Glutamatergic neuron (in vitro differentiated cells): ENCODE measurements around the gene SLC13A2. TPM values are rescaled to one million over a fixed set of nuclear protein-coding genes. Genes with fewer than 3 reads are reported as not detected.

Source experiments
- DNase-seq: peaks from one replicate; pipeline ENCODE4 v3.0.0; 2022
- H3K27ac Mint-ChIP-seq: one replicate; pipeline ENCODE4 v1.8.0; 2020; ENCODE audit warnings: mild to moderate bottlenecking, mixed read lengths, inconsistent platforms; ENCODE audit not compliant: unreplicated experiment
- H3K27me3 Mint-ChIP-seq: one replicate; pipeline ENCODE4 v1.8.0; 2020; ENCODE audit warnings: mild to moderate bottlenecking, moderate library complexity, mixed read lengths, inconsistent platforms; ENCODE audit not compliant: unreplicated experiment
- H3K36me3 Mint-ChIP-seq: one replicate; pipeline ENCODE4 v1.8.0; 2020; ENCODE audit warnings: mild to moderate bottlenecking, mixed read lengths, inconsistent platforms; ENCODE audit not compliant: unreplicated experiment
- H3K4me1 Mint-ChIP-seq: one replicate; pipeline ENCODE4 v1.8.0; 2020; ENCODE audit warnings: mild to moderate bottlenecking, low read depth, mixed read lengths, inconsistent platforms; ENCODE audit not compliant: unreplicated experiment
- H3K4me3 Mint-ChIP-seq: one replicate; pipeline ENCODE4 v1.8.0; 2020; ENCODE audit warnings: mild to moderate bottlenecking, mixed read lengths, inconsistent platforms; ENCODE audit not compliant: unreplicated experiment
- H3K9me3 Mint-ChIP-seq: one replicate; pipeline ENCODE4 v1.8.0; 2020; ENCODE audit warnings: mild to moderate bottlenecking, moderate library complexity, mixed read lengths, inconsistent platforms; ENCODE audit not compliant: unreplicated experiment
- total RNA-seq: library from RNA; stranded (reverse); fragmentation: NEBNext Ultra II Directional; extraction: Animal tissue kit (Norgen Biotek cat#: 25700); gene quantifications from one replicate; pipeline ENCODE4 v1.2.1, GENCODE V29; 2021; ENCODE audit not compliant: unreplicated experiment
- TF ChIP-seq, protein P1 (sequence below): fragments of 200-600 bp; sonication (generic); IDR thresholded peaks from one replicate; pipeline ENCODE4 v1.5.0; 2021; ENCODE audit not compliant: partially characterized antibody, unreplicated experiment

Gene SLC13A2
- total RNA-seq, 1 donor from 2014 or later, result not detected

DNA sequence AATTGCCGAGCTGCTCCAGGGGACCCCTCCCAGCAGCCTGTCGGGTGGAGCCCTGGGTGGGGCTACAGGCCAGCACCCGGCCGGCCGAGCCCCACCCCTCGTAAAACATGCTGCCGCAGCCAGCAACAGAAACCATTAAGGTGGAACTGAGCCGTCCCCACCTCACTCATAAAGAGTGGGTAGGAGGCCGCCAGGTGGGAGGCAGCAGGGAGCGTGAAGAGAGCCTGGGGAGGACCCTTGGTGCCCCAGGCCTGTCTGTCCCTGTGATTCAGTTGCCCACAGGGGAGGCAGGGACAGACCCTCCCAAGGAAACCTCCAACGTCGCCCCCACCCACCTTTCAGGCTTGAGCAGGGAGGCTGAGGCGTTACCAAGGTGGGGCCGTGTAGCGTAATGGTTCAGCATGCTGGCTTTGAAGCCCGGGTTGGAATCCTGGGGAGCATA, 41.1 kb downstream of the SLC13A2 start:
- peaks cover 7% of the 10 kb centered on the region for H3K4me1 Mint-ChIP-seq
- peaks cover 13% of the 10 kb centered on the region for H3K36me3 Mint-ChIP-seq
- H3K9me3 Mint-ChIP-seq, result peaks cover 5% of the 10 kb centered on the region
- no peak for DNase-seq
- TF ChIP-seq, protein P1, sequence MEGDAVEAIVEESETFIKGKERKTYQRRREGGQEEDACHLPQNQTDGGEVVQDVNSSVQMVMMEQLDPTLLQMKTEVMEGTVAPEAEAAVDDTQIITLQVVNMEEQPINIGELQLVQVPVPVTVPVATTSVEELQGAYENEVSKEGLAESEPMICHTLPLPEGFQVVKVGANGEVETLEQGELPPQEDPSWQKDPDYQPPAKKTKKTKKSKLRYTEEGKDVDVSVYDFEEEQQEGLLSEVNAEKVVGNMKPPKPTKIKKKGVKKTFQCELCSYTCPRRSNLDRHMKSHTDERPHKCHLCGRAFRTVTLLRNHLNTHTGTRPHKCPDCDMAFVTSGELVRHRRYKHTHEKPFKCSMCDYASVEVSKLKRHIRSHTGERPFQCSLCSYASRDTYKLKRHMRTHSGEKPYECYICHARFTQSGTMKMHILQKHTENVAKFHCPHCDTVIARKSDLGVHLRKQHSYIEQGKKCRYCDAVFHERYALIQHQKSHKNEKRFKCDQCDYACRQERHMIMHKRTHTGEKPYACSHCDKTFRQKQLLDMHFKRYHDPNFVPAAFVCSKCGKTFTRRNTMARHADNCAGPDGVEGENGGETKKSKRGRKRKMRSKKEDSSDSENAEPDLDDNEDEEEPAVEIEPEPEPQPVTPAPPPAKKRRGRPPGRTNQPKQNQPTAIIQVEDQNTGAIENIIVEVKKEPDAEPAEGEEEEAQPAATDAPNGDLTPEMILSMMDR, result no peak
- no peak overlapping the region for H3K4me3 Mint-ChIP-seq
- H3K27me3 Mint-ChIP-seq, result peaks cover 10% of the 10 kb centered on the region
- no peak overlapping the region for H3K27ac Mint-ChIP-seq

DNA sequence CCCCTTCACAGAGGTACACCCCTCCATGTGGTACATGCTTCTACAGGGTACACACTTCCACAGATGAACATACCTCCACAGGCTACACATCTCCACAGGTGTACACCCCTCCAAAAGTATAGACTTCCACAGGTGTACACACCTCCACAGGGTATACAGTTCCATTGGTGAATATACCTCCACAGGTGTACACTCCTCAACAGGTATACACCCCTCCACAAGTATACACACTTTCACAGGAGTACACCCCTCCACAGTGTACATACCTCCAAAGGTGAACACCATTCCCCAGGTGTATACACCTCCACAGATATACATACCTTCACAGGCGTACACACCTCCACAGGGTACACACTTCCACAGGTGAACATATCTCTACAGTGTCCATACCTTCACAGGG, 42.1 kb downstream of the SLC13A2 start:
- peaks cover 8% of the 10 kb centered on the region for H3K36me3 Mint-ChIP-seq
- no peak overlapping the region for H3K4me3 Mint-ChIP-seq
- peaks cover 7% of the 10 kb centered on the region for H3K27me3 Mint-ChIP-seq
- peaks cover 1% of the 10 kb centered on the region for H3K4me1 Mint-ChIP-seq
- no peak for DNase-seq
- H3K9me3 Mint-ChIP-seq, result peaks cover 5% of the 10 kb centered on the region
- TF ChIP-seq, protein P1, result no peak
- no peak overlapping the region for H3K27ac Mint-ChIP-seq

DNA sequence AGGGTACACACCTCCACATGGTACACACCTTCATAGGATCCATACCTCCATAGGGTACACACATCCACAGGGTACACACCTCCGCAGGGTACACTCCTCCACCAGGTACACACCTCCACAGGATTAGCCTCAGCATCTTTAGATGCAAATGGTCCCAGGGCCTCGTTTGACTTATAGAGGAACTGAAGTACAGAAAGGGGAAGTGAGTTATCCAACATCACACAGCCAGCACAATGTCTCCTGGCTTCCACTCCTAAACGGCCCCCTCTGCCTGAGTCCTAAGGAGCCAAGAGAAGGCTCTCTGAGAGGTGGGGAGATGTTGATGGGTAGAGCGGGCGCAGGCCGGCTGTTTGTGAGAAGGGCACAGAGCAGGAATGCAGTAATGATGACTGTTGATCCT, 44.7 kb downstream of the SLC13A2 start:
- Mint-ChIP-seq H3K27ac (no peak overlapping the region), H3K27me3 (peaks cover 5% of the 10 kb centered on the region), H3K36me3 (peaks cover 8% of the 10 kb centered on the region), H3K4me3 (no peak overlapping the region), H3K4me1 (no peaks in the 10 kb centered on the region), H3K9me3 (peaks cover 5% of the 10 kb centered on the region)
- TF ChIP-seq, protein P1, result no peak
- DNase-seq, result no peak

DNA sequence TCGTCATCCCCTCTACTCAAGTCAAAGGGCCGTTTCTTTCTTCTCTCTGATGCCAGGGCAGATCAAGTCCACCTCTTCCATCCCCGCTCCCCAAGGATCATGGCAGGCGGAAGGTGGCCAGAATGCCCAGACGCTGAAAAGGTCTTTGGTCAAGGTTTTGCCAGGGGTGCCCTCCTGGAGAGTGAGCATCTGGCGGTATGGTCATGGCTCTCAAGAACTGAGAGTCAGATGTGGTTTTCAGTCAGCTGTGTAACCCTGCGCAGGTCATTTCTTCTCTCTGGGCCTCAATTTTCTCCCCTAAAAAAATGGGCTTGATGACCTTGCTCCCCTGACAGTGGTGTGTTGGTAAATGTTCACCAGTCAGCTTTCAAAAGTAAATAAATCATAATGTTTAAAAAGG, 45.1 kb downstream of the SLC13A2 start:
- TF ChIP-seq, protein P1, result no peak
- peaks cover 8% of the 10 kb centered on the region for H3K36me3 Mint-ChIP-seq
- no peaks in the 10 kb centered on the region for H3K4me1 Mint-ChIP-seq
- no peak for DNase-seq
- H3K4me3 Mint-ChIP-seq, result no peak overlapping the region
- H3K27ac Mint-ChIP-seq, result no peak overlapping the region
- H3K27me3 Mint-ChIP-seq, result peaks cover 8% of the 10 kb centered on the region
- H3K9me3 Mint-ChIP-seq, result peaks cover 5% of the 10 kb centered on the region

DNA sequence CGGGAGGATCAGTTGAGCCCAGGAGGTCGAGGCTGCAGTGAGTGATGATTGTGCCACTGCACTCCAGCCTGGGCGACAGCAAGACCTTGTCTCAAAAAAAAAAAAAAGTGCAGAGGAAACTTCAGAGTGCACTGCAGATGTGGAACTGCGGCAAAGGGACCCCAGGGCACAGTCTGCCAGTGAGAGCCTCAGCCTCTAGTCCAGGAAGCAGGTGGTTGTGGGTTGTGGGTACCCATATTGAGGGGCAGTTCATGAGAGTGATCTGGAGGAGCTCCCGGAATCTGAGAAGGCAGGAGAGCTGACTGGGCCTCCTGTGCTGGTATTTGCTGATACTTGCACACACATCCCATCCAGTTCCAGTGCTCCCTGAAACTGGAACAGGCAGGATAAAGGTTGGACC, 45.8 kb downstream of the SLC13A2 start:
- DNase-seq, result no peak
- Mint-ChIP-seq H3K27me3 (peaks cover 6% of the 10 kb centered on the region), H3K36me3 (peaks cover 8% of the 10 kb centered on the region), H3K4me3 (no peak overlapping the region), H3K27ac (no peak overlapping the region), H3K9me3 (peaks cover 5% of the 10 kb centered on the region), H3K4me1 (no peaks in the 10 kb centered on the region)
- TF ChIP-seq, protein P1, result no peak
